HCT116 (cell line): ENCODE data around the gene PPRC1. TPM values are rescaled to one million over a fixed set of nuclear protein-coding genes. Genes with fewer than 3 reads are reported as not detected.
A peak's percentile ranks its signal among the peaks of the same experiment; 100 is the strongest.

ENCODE experiments used
- ATAC-seq: fragments of 200-7000 bp; cut with Tn5 transposase; 2 replicates; pipeline ENCODE4 v1.9.1; 2020; ENCODE audit warnings: mild to moderate bottlenecking, moderate library complexity
- BruUV-seq: library from RNA; stranded (reverse); fragments of 400-500 nt; replicated peaks from 2 replicates; lab custom pipeline; 2021; lab: Mats Ljungman, UMichigan
- CTCF ChIA-PET: fragments of 300-600 bp; sonication (Branson Sonifier 250); formaldehyde crosslinking; loops from one replicate; lab custom pipeline; 2021; ENCODE audit warnings: antibody characterized with exemption; lab: Charles Lee
- POLR2A ChIA-PET: fragments of 300-600, 350-600 bp; sonication (Branson Sonifier 250); formaldehyde crosslinking; loops from one replicate; lab custom pipeline; 2021; ENCODE audit warnings: antibody characterized with exemption; lab: Charles Lee
- RAD21 ChIA-PET, 2 experiments: fragments of 300-600 bp; sonication (Branson Sonifier 250); formaldehyde crosslinking; loops; one replicate each; lab custom pipeline; 2023; ENCODE audit warnings: low total read pairs in 2 of 2; ENCODE audit not compliant: uncharacterized antibody in 2 of 2, unreplicated experiment in 2 of 2, low non-redundant PET in 1 of 2; lab: Charles Lee
- DNase-seq: peaks from one replicate; pipeline ENCODE4 v3.0.0-alpha.2; 2010; ENCODE audit warnings: low read depth, low spot score
- H2AFZ ChIP-seq: fragments of 200-600 bp; shearing (Covaris generic), sonication (generic); 2 replicates; pipeline ENCODE4 v1.6.1; 2017; ENCODE audit warnings: low read depth, mixed run types, mixed read lengths, antibody characterized with exemption, low read length; ENCODE audit not compliant: poor library complexity, severe bottlenecking
- H3K27ac ChIP-seq: 2 replicates; pipeline ENCODE4 v1.5.1; 2012; ENCODE audit warnings: low read depth, low read length
- H3K27me3 ChIP-seq: fragments of 200-600 bp; sonication (generic); 2 replicates; pipeline ENCODE4 v1.6.1; 2016; ENCODE audit warnings: mixed run types, low read length, mixed read lengths; ENCODE audit not compliant: insufficient read depth
- H3K36me3 ChIP-seq, 2 experiments: fragments of 200-500 bp in 1 of 2; fragments of 200-600 bp in 1 of 2; sonication (Bioruptor generic) in 1 of 2; sonication (generic) in 1 of 2; 2 replicates each; pipeline versions ENCODE4 v1.5.1 to v1.6.1; 2014 to 2016; ENCODE audit warnings: low read length in 2 of 2, inconsistent platforms in 1 of 2, mixed read lengths in 1 of 2, mixed run types in 1 of 2; ENCODE audit not compliant: insufficient read depth in 2 of 2, control insufficient read depth in 1 of 2
- H3K4me1 ChIP-seq, 2 experiments: fragments of 200-600 bp in 1 of 2; sonication (generic) in 1 of 2; 2 replicates each; pipeline versions ENCODE4 v1.5.1 to v1.6.1; 2012 to 2017; ENCODE audit warnings: low read length in 2 of 2, inconsistent platforms in 1 of 2, mild to moderate bottlenecking in 1 of 2, mixed read lengths in 1 of 2, mixed run types in 1 of 2, moderate library complexity in 1 of 2; ENCODE audit not compliant: insufficient read depth in 2 of 2, control insufficient read depth in 1 of 2
- H3K4me2 ChIP-seq: fragments of 200-600 bp; sonication (generic); 2 replicates; pipeline ENCODE4 v1.6.1; 2017; ENCODE audit warnings: mixed run types, low read length, mixed read lengths
- H3K4me3 ChIP-seq, 2 experiments: fragments of 200-600 bp in 1 of 2; sonication (generic) in 1 of 2; replicated peaks in 1 of 2; 2 replicates each; pipeline ENCODE4 v1.5.1; 2011 to 2016; ENCODE audit warnings: low read length in 2 of 2, control low read depth in 1 of 2, low read depth in 1 of 2, mild to moderate bottlenecking in 1 of 2, mixed read lengths in 1 of 2, mixed run types in 1 of 2
- H3K79me2 ChIP-seq: fragments of 200-600 bp; sonication (generic); 2 replicates; pipeline ENCODE4 v1.6.1; 2017; ENCODE audit warnings: mild to moderate bottlenecking, mixed run types, low read length, moderate library complexity, mixed read lengths; ENCODE audit not compliant: insufficient read depth
- H3K9ac ChIP-seq: fragments of 200-600 bp; sonication (generic); 2 replicates; pipeline ENCODE4 v1.6.1; 2016; ENCODE audit warnings: low read length, mixed read lengths
- H3K9me2 ChIP-seq: fragments of 200-600 bp; sonication (generic), shearing (Covaris generic); 2 replicates; pipeline ENCODE4 v1.6.1; 2017; ENCODE audit warnings: mixed run types, mild to moderate bottlenecking, moderate library complexity; ENCODE audit not compliant: insufficient read depth
- H3K9me3 ChIP-seq, 2 experiments: fragments of 200-500 bp in 1 of 2; fragments of 200-600 bp in 1 of 2; sonication (Bioruptor generic) in 1 of 2; sonication (generic) in 1 of 2; 2 replicates each; pipeline ENCODE4 v1.6.1; 2014 to 2017; ENCODE audit warnings: low read length in 2 of 2, mixed read lengths in 2 of 2, inconsistent platforms in 1 of 2, low read depth in 1 of 2, mild to moderate bottlenecking in 1 of 2, mixed run types in 1 of 2, moderate library complexity in 1 of 2; ENCODE audit not compliant: control insufficient read depth in 1 of 2, insufficient read depth in 1 of 2
- H4K20me1 ChIP-seq: fragments of 200-600 bp; sonication (generic), shearing (Covaris generic); 2 replicates; pipeline ENCODE4 v1.6.1; 2017; ENCODE audit warnings: mixed run types, mild to moderate bottlenecking, moderate library complexity; ENCODE audit not compliant: insufficient read depth
- CTCF ChIP-seq, 3 experiments: fragments of 200-600 bp in 1 of 3; sonication (generic) in 1 of 3; IDR thresholded peaks in 2 of 3; conservative IDR thresholded peaks in 1 of 3; 2 replicates each; pipeline ENCODE4 v1.5.1; 2012 to 2017; ENCODE audit warnings: low read depth in 2 of 3, low read length in 2 of 3, antibody characterized with exemption in 1 of 3, borderline replicate concordance in 1 of 3, control low read depth in 1 of 3, mild to moderate bottlenecking in 1 of 3, mixed read lengths in 1 of 3, mixed run types in 1 of 3, moderate library complexity in 1 of 3; ENCODE audit not compliant: insufficient read depth in 1 of 3
- ELF1 ChIP-seq: IDR thresholded peaks from 2 replicates; pipeline ENCODE4 v1.6.1; 2012; ENCODE audit warnings: low read depth, borderline replicate concordance
- JUND ChIP-seq: IDR thresholded peaks from 2 replicates; pipeline ENCODE4 v1.6.1; 2012
- RAD21 ChIP-seq: IDR thresholded peaks from 2 replicates; pipeline ENCODE4 v1.6.1; 2012; ENCODE audit warnings: low read depth, mild to moderate bottlenecking
- YY1 ChIP-seq: IDR thresholded peaks from 2 replicates; pipeline ENCODE4 v1.6.1; 2011; ENCODE audit warnings: low read length, low read depth, moderate library complexity, mild to moderate bottlenecking; ENCODE audit not compliant: insufficient replicate concordance; ENCODE audit errors: extremely low read depth
- intact Hi-C: fragments of 100-400 bp; cut with micrococcal nuclease; formaldehyde crosslinking; loops from 2 replicates; pipeline ENCODE4 v1.10.0; 2022
- total RNA-seq: library from RNA; stranded (reverse); gene quantifications from one replicate; pipeline ENCODE4 v1.2.1, GENCODE V29; 2021; ENCODE audit not compliant: unreplicated experiment

Gene PPRC1
- total RNA-seq, 1 experiment from 2014 or later, result 93.0 TPM

GRCh38 chr10:102140218-102140617, 7.4 kb downstream of the PPRC1 start:
- H3K9me2 ChIP-seq, result no peaks in the 10 kb centered on the region
- H3K4me3 ChIP-seq, result no peak overlapping the region
- CTCF ChIA-PET, result no interaction called here
- peak; percentile 3; the same call in 1 of the 2 replicates for ATAC-seq
- peaks cover 9 to 10% of the 10 kb centered on the region in 2 experiments; a peak in 3 of 4 replicates for H3K4me1 ChIP-seq
- TF ChIP-seq YY1, result no peak
- POLR2A ChIA-PET, result interaction anchor here (2.1 kb wide), 1 partner anchor 12 kb away, joined by 6 read pairs; the partner anchor contains the start of gene NOLC1
- H2AFZ ChIP-seq, result no peak overlapping the region
- no peak overlapping the region for H3K4me2 ChIP-seq
- RAD21 ChIA-PET, result no interaction called here
- BruUV-seq, result TSS peak; percentile 0
- H3K27ac ChIP-seq, result no peak overlapping the region
- DNase-seq, result no peak
- peaks cover 55 to 87% of the 10 kb centered on the region in 2 experiments for H3K36me3 ChIP-seq
- intact Hi-C loops, result no loop called here
- H3K79me2 ChIP-seq, result peaks cover 100% of the 10 kb centered on the region
- peaks cover 53% of the 10 kb centered on the region; the same call in 1 of the 2 replicates for H4K20me1 ChIP-seq
- H3K27me3 ChIP-seq, result no peaks in the 10 kb centered on the region
- no peaks in the 10 kb centered on the region for H3K9me3 ChIP-seq
- no peak overlapping the region for H3K9ac ChIP-seq

GRCh38 chr10:102140913-102141540, 8.2 kb downstream of the PPRC1 start:
- POLR2A ChIA-PET, result interaction anchor here (2.1 kb wide), 1 partner anchor 11 kb away, joined by 6 read pairs; the partner anchor contains the start of gene NOLC1
- H3K4me2 ChIP-seq, result no peak overlapping the region
- intact Hi-C loops, result no loop called here
- RAD21 ChIA-PET, result no interaction called here
- ATAC-seq (peak; percentile 38), DNase-seq (no peak)
- H4K20me1 ChIP-seq, result peaks cover 49% of the 10 kb centered on the region; the same call in 1 of the 2 replicates
- no peaks in the 10 kb centered on the region for H3K9me2 ChIP-seq
- peaks cover 2 to 5% of the 10 kb centered on the region in 2 experiments; a peak in 2 of 4 replicates for H3K4me1 ChIP-seq
- no peak for TF ChIP-seq ELF1
- TF ChIP-seq CTCF (IDR thresholded peaks at IDR 0.05 in 2 of 3, conservative IDR thresholded peaks at IDR 0.05 in 1 of 3; ENCODE audit: borderline replicate concordance in 1 of 3, insufficient read depth in 1 of 3, low read depth in 2 of 3, low read length in 2 of 3), result 0 out of 6 replicates have a peak, but pooled peaks of 1 of the 3 experiments have one; percentile 14
- TF ChIP-seq RAD21, result no peak
- TF ChIP-seq JUND, result no peak
- CTCF ChIA-PET, result no interaction called here
- H3K4me3 ChIP-seq, result no peak overlapping the region
- no peaks in the 10 kb centered on the region for H3K27me3 ChIP-seq
- peaks cover 57 to 84% of the 10 kb centered on the region in 2 experiments for H3K36me3 ChIP-seq
- H3K9me3 ChIP-seq, result no peaks in the 10 kb centered on the region
- peaks cover 96% of the 10 kb centered on the region for H3K79me2 ChIP-seq
- no peak overlapping the region for H3K27ac ChIP-seq
- H2AFZ ChIP-seq, result no peak overlapping the region
- no peak overlapping the region for H3K9ac ChIP-seq
- BruUV-seq, result no TSS peak
